DOHH2 (cell line): ENCODE results near the gene TFB2M.
"Not testable (repeated sequence)": the region's sequence is repeated elsewhere in the genome, so short reads cannot be mapped to it uniquely, and the experiment has no call there.

Source experiments
- H3F3A ChIP-seq: fragments of 200-600 bp; sonication (generic), shearing (Covaris generic); 2 replicates; pipeline ENCODE4 v1.6.0; 2016; ENCODE audit warnings: antibody characterized with exemption, mild to moderate bottlenecking; ENCODE audit not compliant: control insufficient read depth, insufficient read depth
- H3K27ac ChIP-seq: fragments of 200-600 bp; sonication (generic); 2 replicates; pipeline ENCODE4 v1.5.1; 2014; ENCODE audit warnings: low read depth, mild to moderate bottlenecking, low read length, moderate library complexity
- H3K27me3 ChIP-seq: fragments of 200-600 bp; sonication (generic); 2 replicates; pipeline ENCODE4 v1.6.1; 2014; ENCODE audit warnings: mild to moderate bottlenecking, low read length, mixed read lengths; ENCODE audit not compliant: control insufficient read depth
- H3K36me3 ChIP-seq: fragments of 200-600 bp; sonication (generic); 2 replicates; pipeline ENCODE4 v1.6.1; 2014; ENCODE audit warnings: mild to moderate bottlenecking, low read length, moderate library complexity, mixed read lengths; ENCODE audit not compliant: control insufficient read depth
- H3K4me1 ChIP-seq: fragments of 200-600 bp; sonication (generic); 2 replicates; pipeline ENCODE4 v1.6.1; 2014; ENCODE audit warnings: mild to moderate bottlenecking, low read length, mixed read lengths; ENCODE audit not compliant: control insufficient read depth
- H3K4me2 ChIP-seq: fragments of 200-600 bp; sonication (generic); 2 replicates; pipeline ENCODE4 v1.6.0; 2014; ENCODE audit warnings: mild to moderate bottlenecking, low read length, moderate library complexity
- H3K4me3 ChIP-seq: fragments of 200-600 bp; sonication (generic); 2 replicates; pipeline ENCODE4 v1.5.1; 2014; ENCODE audit warnings: mild to moderate bottlenecking, low read length, mixed read lengths
- H3K79me2 ChIP-seq: fragments of 200-600 bp; sonication (generic); 2 replicates; pipeline ENCODE4 v1.6.1; 2014; ENCODE audit warnings: mild to moderate bottlenecking, low read length, mixed read lengths; ENCODE audit not compliant: control insufficient read depth
- H3K9me2 ChIP-seq: fragments of 200-600 bp; sonication (generic); replicated peaks from 2 replicates; pipeline ENCODE4 v1.6.1; 2014; ENCODE audit warnings: mild to moderate bottlenecking, low read length, mixed read lengths; ENCODE audit not compliant: control insufficient read depth
- H3K9me3 ChIP-seq: fragments of 200-600 bp; sonication (generic); 2 replicates; pipeline ENCODE4 v1.6.1; 2014; ENCODE audit warnings: antibody characterized with exemption, low read length, mixed read lengths; ENCODE audit not compliant: control insufficient read depth, insufficient read depth
- H4K20me1 ChIP-seq: fragments of 200-600 bp; sonication (generic); 2 replicates; pipeline ENCODE4 v1.6.0; 2014; ENCODE audit warnings: low read depth, mild to moderate bottlenecking, antibody characterized with exemption, low read length, moderate library complexity; ENCODE audit not compliant: control insufficient read depth, insufficient read depth
- EZH2phosphoT487 ChIP-seq: fragments of 200-600 bp; sonication (generic); IDR thresholded peaks from 2 replicates; pipeline ENCODE4 v1.6.1; 2017; ENCODE audit warnings: borderline replicate concordance, mild to moderate bottlenecking, antibody characterized with exemption, low read length, moderate library complexity, mixed read lengths
- TF ChIP-seq, protein P1 (sequence below): fragments of 200-600 bp; sonication (generic); IDR thresholded peaks from one replicate; pipeline ENCODE4 v1.5.1; 2014; ENCODE audit warnings: antibody characterized with exemption, mild to moderate bottlenecking, low read depth, low read length; ENCODE audit not compliant: poor library complexity, severe bottlenecking

TFB2M gene

DNA sequence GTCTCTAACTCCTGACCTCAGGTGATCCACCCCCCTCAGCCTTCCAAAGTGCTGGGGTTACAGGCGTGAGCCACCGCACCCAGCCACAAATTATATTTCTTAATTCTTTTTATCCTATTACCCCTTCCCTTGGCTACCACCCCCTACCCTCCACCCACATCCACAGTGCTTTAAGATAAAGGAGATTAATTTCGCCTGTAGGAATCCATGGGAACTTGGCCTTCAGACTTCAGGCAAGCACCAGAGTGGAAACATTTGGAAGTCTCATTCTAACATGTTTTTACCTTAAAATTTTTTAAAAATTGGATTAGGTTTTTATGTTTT lies 10.6 kb upstream of the TFB2M start:
- Histone ChIP-seq H3K4me1 (peaks cover 81% of the 10 kb centered on the region), H3K9me2 (no peaks in the 10 kb centered on the region), H3K4me2 (peak overlapping the region; percentile 68), H3K4me3 (peak overlapping the region; percentile 67), H3K9me3 (no peaks in the 10 kb centered on the region), H3K79me2 (peaks cover 94% of the 10 kb centered on the region), H3K27me3 (no peaks in the 10 kb centered on the region), H3F3A (peaks cover 39% of the 10 kb centered on the region), H3K36me3 (peaks cover 19% of the 10 kb centered on the region), H3K27ac (peak overlapping the region; percentile 87), H4K20me1 (0 out of 2 replicates have a peak, but pooled peaks cover 17% of the 10 kb centered on the region)
- TF ChIP-seq, protein P1, sequence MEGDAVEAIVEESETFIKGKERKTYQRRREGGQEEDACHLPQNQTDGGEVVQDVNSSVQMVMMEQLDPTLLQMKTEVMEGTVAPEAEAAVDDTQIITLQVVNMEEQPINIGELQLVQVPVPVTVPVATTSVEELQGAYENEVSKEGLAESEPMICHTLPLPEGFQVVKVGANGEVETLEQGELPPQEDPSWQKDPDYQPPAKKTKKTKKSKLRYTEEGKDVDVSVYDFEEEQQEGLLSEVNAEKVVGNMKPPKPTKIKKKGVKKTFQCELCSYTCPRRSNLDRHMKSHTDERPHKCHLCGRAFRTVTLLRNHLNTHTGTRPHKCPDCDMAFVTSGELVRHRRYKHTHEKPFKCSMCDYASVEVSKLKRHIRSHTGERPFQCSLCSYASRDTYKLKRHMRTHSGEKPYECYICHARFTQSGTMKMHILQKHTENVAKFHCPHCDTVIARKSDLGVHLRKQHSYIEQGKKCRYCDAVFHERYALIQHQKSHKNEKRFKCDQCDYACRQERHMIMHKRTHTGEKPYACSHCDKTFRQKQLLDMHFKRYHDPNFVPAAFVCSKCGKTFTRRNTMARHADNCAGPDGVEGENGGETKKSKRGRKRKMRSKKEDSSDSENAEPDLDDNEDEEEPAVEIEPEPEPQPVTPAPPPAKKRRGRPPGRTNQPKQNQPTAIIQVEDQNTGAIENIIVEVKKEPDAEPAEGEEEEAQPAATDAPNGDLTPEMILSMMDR: no peak
- TF ChIP-seq EZH2phosphoT487: no peak

DNA sequence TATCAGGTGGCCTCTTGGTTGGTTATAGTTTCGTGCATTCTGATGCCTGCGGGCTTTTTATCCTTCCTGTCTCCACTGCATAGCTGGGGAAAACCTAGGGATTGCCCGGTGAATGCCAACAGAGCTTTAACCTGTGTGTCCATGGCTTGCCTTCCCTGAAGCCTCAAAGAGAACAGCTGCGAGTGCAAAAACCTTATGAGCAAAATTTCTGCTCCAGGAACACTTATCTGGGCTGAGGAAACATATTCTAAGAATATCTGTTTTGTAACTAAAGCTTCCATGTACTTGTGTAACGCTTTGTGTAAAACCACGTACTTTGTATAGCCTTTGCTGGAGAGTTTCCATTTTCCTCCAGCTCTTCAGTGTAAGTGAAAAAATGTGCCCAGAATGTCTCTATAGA lies 7.4 kb upstream of the TFB2M start:
- no peaks in the 10 kb centered on the region for H3K9me2 ChIP-seq
- peak overlapping the region; percentile 31 for H3K4me3 ChIP-seq
- H3K27ac ChIP-seq: peak overlapping the region; percentile 37
- peaks cover 20% of the 10 kb centered on the region for H3K36me3 ChIP-seq
- no peaks in the 10 kb centered on the region for H3K9me3 ChIP-seq
- H3K4me2 ChIP-seq: peak overlapping the region; percentile 46
- peaks cover 98% of the 10 kb centered on the region for H3K79me2 ChIP-seq
- peaks cover 82% of the 10 kb centered on the region for H3K4me1 ChIP-seq
- H4K20me1 ChIP-seq: no peaks in the 10 kb centered on the region
- TF ChIP-seq, protein P1: no peak
- TF ChIP-seq EZH2phosphoT487: no peak
- peaks cover 42% of the 10 kb centered on the region for H3F3A ChIP-seq
- no peaks in the 10 kb centered on the region for H3K27me3 ChIP-seq

DNA sequence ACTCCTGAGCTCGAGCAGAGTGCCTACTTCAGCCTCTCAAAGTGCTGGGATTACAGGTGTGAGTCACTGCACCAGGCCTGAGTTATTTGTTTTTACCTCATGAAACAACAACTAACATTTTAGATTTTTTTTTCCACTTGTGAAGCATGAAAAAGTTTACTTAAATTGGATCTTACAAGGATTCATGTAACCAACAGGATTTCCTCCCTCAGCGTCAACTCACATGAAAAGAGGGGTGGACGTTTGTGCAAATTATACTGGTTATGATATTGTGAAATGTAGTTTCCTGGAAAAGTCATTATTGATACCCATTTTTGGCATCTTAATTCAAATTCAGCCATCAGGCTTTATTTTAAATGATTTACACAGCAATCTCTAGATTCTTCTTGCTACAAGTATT lies 6.7 kb upstream of the TFB2M start:
- TF ChIP-seq, protein P1: no peak
- TF ChIP-seq EZH2phosphoT487: no peak
- no peaks in the 10 kb centered on the region for H3K27me3 ChIP-seq
- H3K4me2 ChIP-seq: peak overlapping the region; percentile 46
- H4K20me1 ChIP-seq: no peaks in the 10 kb centered on the region
- H3K9me3 ChIP-seq: no peaks in the 10 kb centered on the region
- peaks cover 98% of the 10 kb centered on the region for H3K79me2 ChIP-seq
- peak overlapping the region; percentile 37; the same call in 1 of the 2 replicates for H3K27ac ChIP-seq
- H3K36me3 ChIP-seq: peaks cover 24% of the 10 kb centered on the region
- peaks cover 39% of the 10 kb centered on the region for H3F3A ChIP-seq
- H3K4me1 ChIP-seq: peaks cover 82% of the 10 kb centered on the region
- peak overlapping the region; percentile 31 for H3K4me3 ChIP-seq
- H3K9me2 ChIP-seq: no peaks in the 10 kb centered on the region

DNA sequence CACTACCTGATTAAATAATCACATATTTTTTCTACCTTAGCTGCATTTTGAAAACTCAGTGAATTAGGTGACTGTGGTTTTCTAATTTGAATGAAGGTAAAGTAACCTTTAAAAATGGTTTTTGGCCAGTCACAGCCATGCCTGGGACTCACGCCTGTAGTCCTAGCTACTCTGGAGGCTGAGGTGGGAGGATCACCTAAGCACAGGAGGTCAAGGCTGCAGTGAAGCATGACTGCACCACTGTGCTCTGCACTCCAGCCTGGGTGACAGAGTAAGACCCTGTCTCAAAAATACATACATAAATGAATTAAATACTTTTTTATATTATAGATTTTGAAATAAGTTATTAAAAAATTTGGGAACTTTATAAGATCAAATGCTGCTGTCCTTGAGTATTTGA lies 5.9 kb upstream of the TFB2M start:
- peaks cover 37% of the 10 kb centered on the region for H3F3A ChIP-seq
- H3K36me3 ChIP-seq: peaks cover 31% of the 10 kb centered on the region
- peaks cover 78% of the 10 kb centered on the region for H3K4me1 ChIP-seq
- peak overlapping the region; percentile 99 for H3K4me2 ChIP-seq
- no peaks in the 10 kb centered on the region for H3K27me3 ChIP-seq
- no peaks in the 10 kb centered on the region for H3K9me2 ChIP-seq
- H3K9me3 ChIP-seq: no peaks in the 10 kb centered on the region
- H3K4me3 ChIP-seq: peak overlapping the region; percentile 91
- H4K20me1 ChIP-seq: no peaks in the 10 kb centered on the region
- peaks cover 98% of the 10 kb centered on the region for H3K79me2 ChIP-seq
- TF ChIP-seq, protein P1: no peak
- no peak for TF ChIP-seq EZH2phosphoT487
- H3K27ac ChIP-seq: peak overlapping the region; percentile 91

DNA sequence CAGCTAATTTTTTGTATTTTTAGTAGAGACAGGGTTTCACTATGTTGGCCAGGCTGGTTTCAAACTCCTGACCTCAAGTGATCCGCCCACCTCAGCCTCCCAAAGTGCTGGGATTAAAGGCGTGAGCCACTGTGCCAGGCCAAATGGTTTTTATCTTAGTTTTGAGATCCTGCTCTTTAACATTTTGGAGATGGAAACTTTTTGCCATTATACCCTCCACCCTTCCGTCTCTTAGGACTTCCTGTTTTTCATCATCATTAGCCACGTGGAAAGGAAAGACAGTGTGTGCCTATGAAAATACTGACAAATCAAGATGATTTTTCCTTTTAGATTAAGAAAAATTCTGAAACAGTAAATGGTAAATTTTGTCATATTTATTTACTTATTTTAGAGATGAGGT lies 5.2 kb upstream of the TFB2M start:
- Histone ChIP-seq H3K79me2 (peaks cover 98% of the 10 kb centered on the region), H3K4me1 (peaks cover 71% of the 10 kb centered on the region), H3K4me2 (peak overlapping the region; percentile 99), H3F3A (peaks cover 37% of the 10 kb centered on the region), H3K27ac (peak overlapping the region; percentile 91), H3K4me3 (peak overlapping the region; percentile 91), H3K36me3 (peaks cover 37% of the 10 kb centered on the region)
- not testable (repeated sequence) for H4K20me1 ChIP-seq, H3K9me3 ChIP-seq, H3K27me3 ChIP-seq, H3K9me2 ChIP-seq
